Astrocyte (in vitro differentiated cells and primary cell): ENCODE results near the gene CLEC4C.

ENCODE experiments used
- EZH2 ChIP-seq: IDR thresholded peaks from 2 replicates; pipeline ENCODE4 v1.6.1; 2012; ENCODE audit warnings: mild to moderate bottlenecking, low read length, inconsistent platforms; ENCODE audit not compliant: insufficient read depth
- TF ChIP-seq, protein P1 (sequence below): IDR thresholded peaks from 2 replicates; pipeline ENCODE4 v1.5.1; 2011; ENCODE audit warnings: low read depth, mild to moderate bottlenecking, inconsistent platforms, low read length, moderate library complexity; ENCODE audit not compliant: insufficient read depth

DNA sequence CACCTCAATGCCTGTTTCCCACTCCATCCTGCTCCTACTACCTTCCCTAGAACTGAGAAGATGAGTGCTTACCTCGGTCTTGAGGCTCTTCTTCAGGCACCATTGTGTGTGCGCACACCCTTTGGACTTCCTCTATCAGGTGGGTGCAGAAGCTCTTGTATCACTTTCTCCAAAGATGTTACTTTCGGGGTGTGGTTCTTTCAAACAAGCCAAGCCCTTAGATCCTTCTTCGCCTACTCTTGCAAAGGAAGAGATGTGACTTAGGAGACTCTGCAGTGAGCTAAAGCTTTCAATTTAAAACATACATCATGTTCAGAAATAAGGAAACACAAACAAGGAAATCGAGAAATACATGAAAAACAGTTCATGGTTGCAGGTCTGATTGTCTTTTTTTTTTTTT, at the start of gene CLEC4C:
- TF ChIP-seq, protein P1, sequence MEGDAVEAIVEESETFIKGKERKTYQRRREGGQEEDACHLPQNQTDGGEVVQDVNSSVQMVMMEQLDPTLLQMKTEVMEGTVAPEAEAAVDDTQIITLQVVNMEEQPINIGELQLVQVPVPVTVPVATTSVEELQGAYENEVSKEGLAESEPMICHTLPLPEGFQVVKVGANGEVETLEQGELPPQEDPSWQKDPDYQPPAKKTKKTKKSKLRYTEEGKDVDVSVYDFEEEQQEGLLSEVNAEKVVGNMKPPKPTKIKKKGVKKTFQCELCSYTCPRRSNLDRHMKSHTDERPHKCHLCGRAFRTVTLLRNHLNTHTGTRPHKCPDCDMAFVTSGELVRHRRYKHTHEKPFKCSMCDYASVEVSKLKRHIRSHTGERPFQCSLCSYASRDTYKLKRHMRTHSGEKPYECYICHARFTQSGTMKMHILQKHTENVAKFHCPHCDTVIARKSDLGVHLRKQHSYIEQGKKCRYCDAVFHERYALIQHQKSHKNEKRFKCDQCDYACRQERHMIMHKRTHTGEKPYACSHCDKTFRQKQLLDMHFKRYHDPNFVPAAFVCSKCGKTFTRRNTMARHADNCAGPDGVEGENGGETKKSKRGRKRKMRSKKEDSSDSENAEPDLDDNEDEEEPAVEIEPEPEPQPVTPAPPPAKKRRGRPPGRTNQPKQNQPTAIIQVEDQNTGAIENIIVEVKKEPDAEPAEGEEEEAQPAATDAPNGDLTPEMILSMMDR: no peak
- no peak for TF ChIP-seq EZH2
